Measurements from ENCODE around the gene CC2D1A.

Gene CC2D1A

GRCh38 chr19:13929340-13929739, 23.3 kb downstream of the CC2D1A start:
- no peak for DNase-seq (ENCODE audit: low read depth in 1 of 2, low spot score in 1 of 2)
- Histone ChIP-seq H3K4me3 (replicated peaks; ENCODE audit: insufficient read depth, low read length) (no peak overlapping the region), H3K27me3 (ENCODE audit: insufficient read depth, poor library complexity, severe bottlenecking) (no peaks in the 10 kb centered on the region), H3K27ac (replicated peaks) (no peak overlapping the region)
- TF ChIP-seq REST (IDR thresholded peaks at IDR 0.05; ENCODE audit: insufficient replicate concordance, low read depth), result no peak
- no peak for TF ChIP-seq CTCF (IDR thresholded peaks at IDR 0.05; ENCODE audit: insufficient read depth, low read length)
- TF ChIP-seq SPI1 (IDR thresholded peaks at IDR 0.05; ENCODE audit: borderline replicate concordance, low read depth), result no peak
- TF ChIP-seq POLR2AphosphoS5 (IDR thresholded peaks at IDR 0.05; ENCODE audit: low read depth), result no peak
- no peak for TF ChIP-seq GABPA (IDR thresholded peaks at IDR 0.05; ENCODE audit: low read depth)

GRCh38 chr19:13929956-13930355, 24.0 kb downstream of the CC2D1A start:
- Histone ChIP-seq H3K27me3 (ENCODE audit: insufficient read depth, poor library complexity, severe bottlenecking) (no peaks in the 10 kb centered on the region), H3K4me3 (replicated peaks; ENCODE audit: insufficient read depth, low read length) (no peak overlapping the region), H3K27ac (replicated peaks) (no peak overlapping the region)
- no peak for TF ChIP-seq REST (IDR thresholded peaks at IDR 0.05; ENCODE audit: insufficient replicate concordance, low read depth)
- no peak for TF ChIP-seq POLR2AphosphoS5 (IDR thresholded peaks at IDR 0.05; ENCODE audit: low read depth)
- no peak for TF ChIP-seq CTCF (IDR thresholded peaks at IDR 0.05; ENCODE audit: insufficient read depth, low read length)
- TF ChIP-seq GABPA (IDR thresholded peaks at IDR 0.05; ENCODE audit: low read depth), result no peak
- TF ChIP-seq SPI1 (IDR thresholded peaks at IDR 0.05; ENCODE audit: borderline replicate concordance, low read depth), result no peak
- no peak for DNase-seq (ENCODE audit: low read depth in 1 of 2, low spot score in 1 of 2)

GRCh38 chr19:13930402-13930801, 24.4 kb downstream of the CC2D1A start:
- Histone ChIP-seq H3K27ac (replicated peaks) (no peak overlapping the region), H3K4me3 (replicated peaks; ENCODE audit: insufficient read depth, low read length) (no peak overlapping the region), H3K27me3 (ENCODE audit: insufficient read depth, poor library complexity, severe bottlenecking) (no peaks in the 10 kb centered on the region)
- TF ChIP-seq CTCF (IDR thresholded peaks at IDR 0.05; ENCODE audit: insufficient read depth, low read length) (no peak), GABPA (IDR thresholded peaks at IDR 0.05; ENCODE audit: low read depth) (no peak), POLR2AphosphoS5 (IDR thresholded peaks at IDR 0.05; ENCODE audit: low read depth) (no peak), SPI1 (IDR thresholded peaks at IDR 0.05; ENCODE audit: borderline replicate concordance, low read depth) (no peak), REST (IDR thresholded peaks at IDR 0.05; ENCODE audit: insufficient replicate concordance, low read depth) (no peak)
- no peak for DNase-seq (ENCODE audit: low read depth in 1 of 2, low spot score in 1 of 2)
